Measurements from ENCODE around the gene LASP1NB.

The LASP1NB gene

GRCh38 chr17:38925263-38925995 is at the start of gene LASP1NB:
LASP1NB (plus strand) TSS chr17:38925614.
- DNase-seq (ENCODE audit: low read depth): no peak
- peak within 1 kb of the TSS; percentile 8 for H3K4me3 ChIP-seq (ENCODE audit: low read depth, low read length)

GRCh38 chr17:38877130-38877851 is 48.1 kb upstream of the LASP1NB start:
- no peak overlapping the region for H3K4me3 ChIP-seq (ENCODE audit: low read depth, low read length)
- no peak for DNase-seq (ENCODE audit: low read depth)

GRCh38 chr17:38879878-38880665 is 45.3 kb upstream of the LASP1NB start:
- DNase-seq (ENCODE audit: low read depth): no peak
- peak overlapping the region; percentile 14 for H3K4me3 ChIP-seq (ENCODE audit: low read depth, low read length)

GRCh38 chr17:38881600-38882191 is 43.7 kb upstream of the LASP1NB start:
- no peak overlapping the region for H3K4me3 ChIP-seq (ENCODE audit: low read depth, low read length)
- DNase-seq (ENCODE audit: low read depth): no peak

- no peak for DNase-seq (ENCODE audit: low read depth)
- H3K4me3 ChIP-seq (ENCODE audit: low read depth, low read length): no peak overlapping the region
Observed at GRCh38 chr17:38882870-38883269, 42.5 kb upstream of the LASP1NB start.

- no peak for DNase-seq (ENCODE audit: low read depth)
- H3K4me3 ChIP-seq (ENCODE audit: low read depth, low read length): no peak overlapping the region
Observed at GRCh38 chr17:38883592-38884526, 41.6 kb upstream of the LASP1NB start.

- DNase-seq (ENCODE audit: low read depth): no peak
- H3K4me3 ChIP-seq (ENCODE audit: low read depth, low read length): no peak overlapping the region
Observed at GRCh38 chr17:38885044-38885727, 40.2 kb upstream of the LASP1NB start.

GRCh38 chr17:38885728-38886642 is 39.4 kb upstream of the LASP1NB start:
- DNase-seq (ENCODE audit: low read depth): no peak
- no peak overlapping the region for H3K4me3 ChIP-seq (ENCODE audit: low read depth, low read length)

GRCh38 chr17:38886643-38887010 is 38.8 kb upstream of the LASP1NB start:
- H3K4me3 ChIP-seq (ENCODE audit: low read depth, low read length): no peak overlapping the region
- DNase-seq (ENCODE audit: low read depth): no peak

- DNase-seq (ENCODE audit: low read depth): no peak
- H3K4me3 ChIP-seq (ENCODE audit: low read depth, low read length): no peak overlapping the region
Observed at GRCh38 chr17:38888842-38889241, 36.6 kb upstream of the LASP1NB start.

GRCh38 chr17:38889745-38890409 is 35.5 kb upstream of the LASP1NB start:
- H3K4me3 ChIP-seq (ENCODE audit: low read depth, low read length): no peak overlapping the region
- no peak for DNase-seq (ENCODE audit: low read depth)

- DNase-seq (ENCODE audit: low read depth): no peak
- no peak overlapping the region for H3K4me3 ChIP-seq (ENCODE audit: low read depth, low read length)
Observed at GRCh38 chr17:38890410-38890746, 35.0 kb upstream of the LASP1NB start.

- no peak for DNase-seq (ENCODE audit: low read depth)
- no peak overlapping the region for H3K4me3 ChIP-seq (ENCODE audit: low read depth, low read length)
Observed at GRCh38 chr17:38891441-38891840, 34.0 kb upstream of the LASP1NB start.

GRCh38 chr17:38892083-38892482 is 33.3 kb upstream of the LASP1NB start:
- no peak for DNase-seq (ENCODE audit: low read depth)
- no peak overlapping the region for H3K4me3 ChIP-seq (ENCODE audit: low read depth, low read length)

- no peak overlapping the region for H3K4me3 ChIP-seq (ENCODE audit: low read depth, low read length)
- DNase-seq (ENCODE audit: low read depth): no peak
Observed at GRCh38 chr17:38892620-38893019, 32.8 kb upstream of the LASP1NB start.

- H3K4me3 ChIP-seq (ENCODE audit: low read depth, low read length): no peak overlapping the region
- DNase-seq (ENCODE audit: low read depth): no peak
Observed at GRCh38 chr17:38893113-38893512, 32.3 kb upstream of the LASP1NB start.

GRCh38 chr17:38893607-38894006 is 31.8 kb upstream of the LASP1NB start:
- no peak overlapping the region for H3K4me3 ChIP-seq (ENCODE audit: low read depth, low read length)
- no peak for DNase-seq (ENCODE audit: low read depth)
